ENCODE data around the gene DAP3.
"Not testable (repeated sequence)": the region's sequence is repeated elsewhere in the genome, so short reads cannot be mapped to it uniquely, and the experiment has no call there.

DAP3 gene

DNA sequence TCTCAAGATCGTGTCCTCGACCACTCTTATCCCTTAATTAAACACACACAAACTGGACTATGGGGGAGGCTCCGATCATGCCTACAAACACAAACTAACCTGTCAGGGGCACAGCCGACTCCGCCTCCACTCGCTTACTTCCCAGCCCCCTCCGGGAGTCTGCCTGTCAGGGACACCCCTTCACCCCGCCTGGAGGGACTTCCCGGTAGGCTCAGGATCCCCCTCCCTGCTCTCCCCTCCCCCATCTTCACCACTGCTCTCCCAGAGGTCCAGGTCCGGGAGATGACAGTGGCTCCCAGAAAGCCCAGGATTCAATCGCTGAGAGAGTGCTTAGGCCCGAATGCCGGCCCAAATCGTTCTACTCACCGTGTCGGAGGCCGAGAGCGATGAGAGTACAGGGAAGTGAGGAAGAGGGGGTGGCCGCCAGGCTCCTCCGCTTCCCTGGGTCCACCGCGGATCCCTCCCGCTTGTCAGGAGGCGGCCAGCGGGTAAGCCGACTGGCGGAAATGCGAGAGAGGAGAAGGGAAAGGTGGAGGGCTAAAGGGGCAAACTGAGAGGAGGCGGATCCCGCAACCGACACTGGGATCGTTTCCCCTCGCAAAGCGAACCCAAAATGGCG is 1.1 kb upstream of the DAP3 start:
- not testable (repeated sequence) for DNase-seq

DNA sequence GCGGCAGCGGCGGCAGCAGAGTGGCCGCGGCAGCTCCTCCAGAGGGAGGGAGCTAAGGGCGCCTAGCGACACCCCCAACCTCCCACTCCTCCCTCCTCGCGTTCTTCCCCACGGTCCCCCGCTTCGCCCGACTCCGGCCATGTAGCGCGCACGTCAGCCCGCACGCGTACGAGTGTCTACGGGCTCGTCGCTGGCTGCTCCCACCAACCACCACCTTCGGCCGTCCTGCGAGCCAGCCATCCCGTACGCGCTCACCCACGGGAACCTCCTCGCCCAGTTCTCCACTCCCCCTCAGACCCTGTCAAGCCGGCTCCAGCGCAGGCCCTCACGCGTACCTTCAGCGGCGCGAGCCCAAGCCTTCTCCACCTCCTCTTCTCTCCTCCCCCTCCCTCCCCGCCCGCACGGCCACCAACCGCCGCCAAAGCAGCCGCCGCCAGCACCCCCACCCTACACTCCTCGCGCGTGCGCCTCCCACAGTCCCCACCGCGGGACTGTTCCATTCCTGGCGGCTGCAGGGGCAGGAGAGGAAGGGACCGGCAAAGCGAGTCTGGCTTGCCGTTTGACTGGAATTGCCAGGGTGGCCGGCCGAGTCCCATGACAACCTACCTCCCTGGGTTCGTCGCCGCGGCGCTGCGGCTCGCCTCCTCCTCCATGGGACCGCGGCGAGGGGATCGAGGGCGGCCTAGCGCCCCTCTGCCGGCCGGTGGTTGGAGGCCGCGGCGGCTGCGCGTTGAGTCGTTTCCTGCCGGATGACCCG is 389 bp upstream of the DAP3 start, which contains the start of gene YY1AP1:
TSS of gene YY1AP1 (minus strand) at position 451 of the 757 bp plus-strand sequence. CDS start 8,338 bp downstream, outside the sequence.
- peak; percentile 89 for DNase-seq

DNA sequence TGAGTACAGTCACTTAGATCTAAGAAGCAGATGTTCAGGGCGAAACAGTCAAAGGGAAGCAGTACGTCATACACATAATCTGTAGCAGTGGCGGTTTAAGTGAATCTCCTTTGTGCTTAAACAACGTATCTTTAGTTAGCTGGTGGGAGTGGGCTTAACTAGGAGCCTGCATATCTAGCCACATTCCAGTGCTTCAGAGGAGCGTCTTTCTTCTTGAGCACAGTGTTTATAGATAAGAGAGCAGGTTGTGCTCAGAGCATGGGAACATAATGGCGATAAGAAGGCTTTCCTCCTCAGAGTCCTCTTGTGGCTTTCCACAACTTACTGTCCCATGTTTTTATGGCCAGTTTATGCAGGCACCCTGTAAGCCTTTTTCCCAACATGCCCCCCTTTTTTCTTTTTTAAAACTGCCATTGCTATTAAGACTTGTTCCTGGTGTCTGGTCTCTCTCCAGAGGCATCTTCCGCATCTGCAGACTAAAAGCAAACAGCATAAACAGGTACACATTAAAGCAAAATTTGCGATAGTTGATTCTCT is 3.2 kb downstream of the DAP3 start:
- DNase-seq, result no peak

DNA sequence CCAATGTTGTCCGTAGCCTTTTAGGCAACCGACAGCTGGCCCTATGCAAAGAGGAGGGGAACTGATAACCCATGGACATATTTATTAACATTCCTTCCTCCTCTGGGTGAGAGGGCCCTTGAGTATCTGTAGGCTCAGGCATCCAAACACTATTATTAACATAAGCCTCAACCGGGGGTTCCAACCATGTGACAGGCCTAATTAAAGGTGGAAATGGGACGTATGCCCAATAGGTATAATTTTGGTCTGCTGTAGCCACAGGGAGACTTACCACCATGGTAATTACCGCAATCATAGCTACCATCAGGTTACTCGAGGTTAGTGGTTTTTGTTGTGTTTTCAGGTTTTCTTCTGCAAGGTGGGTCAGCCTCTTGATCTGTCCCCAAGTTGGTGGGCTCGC is 5.3 kb downstream of the DAP3 start:
- no peak for DNase-seq

DNA sequence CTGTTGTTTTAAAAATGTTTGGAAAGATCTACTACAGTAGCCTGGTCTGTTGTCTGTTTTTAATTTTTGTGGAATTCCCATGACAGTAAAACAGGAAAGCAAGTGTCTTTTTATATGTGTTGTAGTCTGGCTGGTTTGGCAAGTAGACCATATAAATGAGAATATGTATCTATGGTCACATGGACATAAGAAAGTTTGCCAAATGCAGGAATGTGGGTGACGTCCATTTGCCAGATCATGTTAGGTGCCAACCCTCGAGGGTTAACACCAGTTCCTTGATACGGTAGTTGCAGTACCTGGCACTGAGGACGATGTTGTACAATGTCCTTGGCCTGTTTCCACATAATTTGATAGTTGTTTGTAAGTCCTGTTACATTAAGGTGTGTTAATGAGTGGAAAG is 6.2 kb downstream of the DAP3 start:
- no peak for DNase-seq

DNA sequence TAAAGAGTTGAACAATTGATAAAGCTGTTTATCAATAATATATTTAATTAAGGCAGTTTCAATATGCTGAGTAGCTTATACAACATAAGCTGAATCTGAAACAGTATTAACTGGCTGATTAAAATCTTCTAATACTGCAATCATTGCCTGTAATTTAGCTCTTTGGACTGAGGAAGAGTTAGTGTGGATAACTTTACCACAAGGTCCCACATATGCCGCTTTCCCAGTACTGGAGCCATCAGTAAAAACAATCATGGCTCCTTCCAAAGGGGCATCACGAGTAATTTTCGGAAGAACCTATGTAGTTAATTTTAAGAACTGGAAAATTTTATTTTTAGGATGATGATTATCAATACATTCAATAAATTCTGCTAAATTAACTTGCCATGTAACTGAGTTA is 6.7 kb downstream of the DAP3 start:
- no peak for DNase-seq

DNA sequence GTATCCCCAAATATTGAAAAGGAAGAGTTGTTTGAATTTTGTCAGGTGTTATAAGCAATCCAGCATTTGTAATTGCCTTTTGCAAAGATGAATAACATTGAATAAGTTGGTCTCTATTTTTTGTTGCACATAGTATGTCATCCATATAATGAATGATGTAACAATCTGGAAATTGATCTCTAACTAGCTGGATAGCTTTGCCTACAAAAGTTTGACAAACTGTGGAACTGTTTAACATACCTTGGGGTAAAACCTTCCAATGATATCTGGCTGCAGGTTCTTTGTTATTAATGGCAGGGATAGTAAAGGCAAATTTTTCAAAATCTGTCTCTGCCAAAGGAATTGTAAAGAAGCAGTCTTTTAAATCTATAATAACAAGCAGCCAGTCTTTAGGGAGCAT is 7.6 kb downstream of the DAP3 start:
- no peak for DNase-seq

DNA sequence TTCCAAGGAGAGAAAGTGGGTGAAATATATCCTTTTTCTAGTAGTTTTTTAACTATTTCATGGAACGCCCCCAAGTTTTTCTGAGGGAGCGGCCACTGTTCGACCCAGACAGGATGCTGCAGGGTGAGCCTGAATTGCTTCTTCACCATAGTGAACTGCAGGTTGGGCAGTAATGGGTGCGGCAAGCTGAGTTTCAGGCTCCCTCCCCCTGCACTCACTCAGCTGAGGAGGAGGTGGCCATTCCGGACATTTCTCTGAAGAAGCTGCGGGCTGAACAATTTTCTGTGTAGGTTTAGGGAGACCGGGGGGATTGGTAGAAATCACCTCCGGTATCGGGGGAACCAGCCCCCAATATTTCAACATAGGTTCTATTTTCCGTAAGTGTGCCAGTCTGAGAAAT is 8.2 kb downstream of the DAP3 start:
- no peak for DNase-seq

DNA sequence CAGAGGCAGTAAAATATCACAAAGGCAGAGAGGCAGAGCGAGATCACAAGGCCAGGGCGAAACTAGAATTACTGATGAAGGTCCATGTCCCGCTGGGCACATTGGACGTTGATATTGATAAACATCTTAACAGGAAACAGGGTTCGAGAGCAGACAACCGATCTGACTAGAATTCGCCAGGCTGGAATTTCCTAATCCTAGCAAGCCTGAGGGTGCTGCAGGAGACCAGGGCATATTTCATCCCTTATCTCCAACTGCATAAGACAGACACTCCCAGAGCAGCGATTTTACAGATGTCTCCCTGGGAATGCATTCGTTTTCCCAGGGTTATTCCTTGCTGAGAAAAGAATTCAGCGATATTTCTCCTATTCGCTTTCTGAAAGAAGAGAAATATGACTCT is 8.7 kb downstream of the DAP3 start:
- DNase-seq, result not testable (repeated sequence)

DNA sequence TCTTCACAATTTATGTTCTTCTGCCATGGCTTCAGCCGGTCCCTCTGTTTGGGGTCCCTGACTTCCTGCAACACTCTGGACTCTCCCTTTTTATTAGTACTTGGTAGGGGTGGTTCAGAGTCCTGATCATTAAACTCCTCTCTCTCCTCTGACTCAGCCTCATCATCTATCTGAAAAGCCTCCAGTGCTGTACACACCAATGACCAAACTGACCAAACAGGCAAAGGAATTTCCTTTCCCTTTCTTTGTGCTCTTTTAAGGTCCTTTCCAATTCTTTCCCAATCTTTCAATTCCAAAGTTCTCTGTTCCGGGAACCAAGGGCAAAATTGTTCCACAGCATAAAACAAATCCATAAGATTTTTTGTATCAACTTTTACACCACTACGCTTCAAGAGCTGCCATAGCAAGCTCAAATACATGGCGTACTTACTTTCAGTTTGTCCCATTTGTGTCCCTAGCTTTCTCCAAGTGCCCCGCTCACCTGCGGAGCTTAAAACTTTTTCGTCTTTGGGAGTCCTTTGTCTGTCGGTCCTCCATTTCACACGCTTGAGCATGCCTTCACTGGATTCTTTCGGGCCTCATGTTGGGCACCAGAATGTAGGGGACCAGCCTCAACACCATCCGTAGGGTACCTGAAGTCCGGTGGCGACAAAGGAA is 9.6 kb downstream of the DAP3 start:
- no peak for DNase-seq

DNA sequence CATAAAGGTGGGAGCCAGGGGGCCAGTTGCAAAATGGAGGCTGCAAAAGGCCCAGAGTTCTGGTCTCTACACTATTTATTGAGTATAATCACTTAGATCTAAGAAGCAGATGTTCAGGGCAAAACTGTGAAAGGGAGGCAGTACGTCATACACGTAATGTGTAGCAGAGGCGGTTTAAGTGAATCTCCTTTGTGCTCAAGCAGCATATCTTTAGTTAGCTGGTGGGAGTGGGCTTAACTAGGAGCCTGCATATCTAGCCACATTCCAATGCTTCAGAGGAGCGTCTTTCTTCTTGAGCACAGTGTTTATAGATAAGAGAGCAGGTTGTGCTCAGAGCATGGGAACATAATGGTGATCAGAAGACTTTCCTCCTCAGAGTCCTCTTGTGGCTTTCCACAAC is 10.2 kb downstream of the DAP3 start:
- not testable (repeated sequence) for DNase-seq

DNA sequence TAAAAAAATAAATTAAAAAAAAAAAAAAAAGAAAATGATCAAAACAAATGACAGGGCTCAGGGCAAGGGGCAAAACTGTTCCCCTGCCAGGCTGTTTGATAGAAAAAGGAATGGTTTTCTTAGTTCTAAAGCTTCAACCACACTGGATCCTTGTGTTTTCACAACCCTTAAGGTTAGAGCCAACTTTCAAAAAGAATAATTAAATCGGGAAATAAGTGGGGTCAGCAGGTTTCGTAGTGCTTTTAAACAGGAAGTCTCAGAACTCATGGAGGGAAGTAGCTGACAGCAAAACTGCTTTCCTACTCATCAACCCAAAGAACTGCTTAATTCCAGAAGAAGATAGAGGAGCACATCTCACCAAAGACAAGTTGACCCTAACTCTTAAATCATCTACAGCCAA is 12.8 kb downstream of the DAP3 start:
- peak; percentile 45 for DNase-seq

DNA sequence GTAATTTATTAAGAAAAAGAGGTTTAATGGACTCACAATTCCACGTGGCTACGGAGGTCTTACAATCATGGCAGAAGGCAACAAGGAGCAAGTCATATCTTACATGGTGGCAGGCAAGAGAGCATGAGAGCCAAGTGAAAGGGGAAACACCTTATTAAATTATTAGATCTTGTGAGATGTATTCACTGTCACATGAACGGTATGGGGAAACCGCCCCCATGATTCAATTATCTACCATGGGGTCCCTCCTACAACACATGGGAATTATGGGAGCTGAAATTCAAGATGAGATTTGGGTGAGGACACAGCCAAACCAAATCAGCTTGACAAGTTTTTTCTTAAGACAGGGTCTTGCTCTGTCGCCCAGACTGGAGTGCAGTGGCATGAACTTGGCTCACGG is 14.3 kb downstream of the DAP3 start:
- DNase-seq, result peak; percentile 66

DNA sequence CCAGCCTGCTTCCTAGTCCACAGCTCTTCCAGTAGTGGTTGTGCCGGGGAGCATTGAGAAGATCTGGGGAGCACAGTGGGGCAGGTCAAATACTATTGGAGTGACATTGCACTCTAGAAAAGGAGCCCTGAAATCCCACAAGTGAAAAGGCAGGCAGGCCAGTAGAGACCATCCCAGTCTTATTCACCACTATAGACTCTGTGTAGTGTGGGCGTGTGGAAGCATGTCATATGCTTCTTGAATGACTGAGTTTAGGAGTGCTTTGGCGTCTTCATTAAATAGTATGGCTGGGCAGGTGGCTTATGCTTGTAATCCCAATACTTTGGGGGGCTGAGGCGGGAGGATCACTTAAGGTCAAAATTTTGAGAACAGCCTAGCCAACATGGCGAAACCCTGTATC is 15.5 kb downstream of the DAP3 start:
- DNase-seq, result not testable (repeated sequence)

DNA sequence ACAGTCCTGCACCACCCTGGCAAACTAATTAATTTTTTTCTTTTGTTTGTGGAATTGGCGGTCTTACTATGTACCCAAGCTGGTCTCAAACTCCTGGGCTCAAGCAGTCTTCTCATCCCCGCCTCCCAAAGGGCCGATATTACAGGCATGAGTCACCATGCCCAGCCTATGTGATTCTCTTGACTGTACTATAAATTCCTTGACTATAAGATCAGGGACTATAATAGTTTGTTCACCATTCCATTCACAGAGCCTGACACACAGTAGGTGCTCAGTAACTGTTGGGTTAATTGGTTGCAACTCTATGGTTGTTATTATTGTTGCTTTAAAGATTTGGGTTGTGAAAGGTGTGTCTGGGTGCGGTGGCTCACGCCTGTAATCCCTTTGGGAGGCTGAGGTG is 17.2 kb downstream of the DAP3 start:
- no peak for DNase-seq

DNA sequence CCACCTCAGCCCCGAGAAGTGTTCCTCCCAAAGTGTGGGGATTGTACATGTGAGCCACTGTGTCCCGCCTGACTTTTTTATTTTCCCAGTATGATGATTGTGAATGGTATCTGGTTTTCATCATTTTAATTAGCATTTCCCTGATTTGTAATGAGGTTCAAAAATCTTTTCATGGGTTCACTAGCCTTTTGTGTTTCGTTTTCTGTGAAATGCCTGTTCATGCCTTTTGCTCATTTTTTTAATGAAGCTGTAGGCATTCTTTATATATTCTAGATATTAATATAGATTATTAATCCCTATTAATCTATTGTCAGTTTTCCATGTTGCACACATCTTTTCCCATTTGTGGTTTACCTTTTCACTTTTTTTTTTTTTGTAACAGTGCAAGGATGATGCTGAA is 20.5 kb downstream of the DAP3 start:
- DNase-seq, result no peak

DNA sequence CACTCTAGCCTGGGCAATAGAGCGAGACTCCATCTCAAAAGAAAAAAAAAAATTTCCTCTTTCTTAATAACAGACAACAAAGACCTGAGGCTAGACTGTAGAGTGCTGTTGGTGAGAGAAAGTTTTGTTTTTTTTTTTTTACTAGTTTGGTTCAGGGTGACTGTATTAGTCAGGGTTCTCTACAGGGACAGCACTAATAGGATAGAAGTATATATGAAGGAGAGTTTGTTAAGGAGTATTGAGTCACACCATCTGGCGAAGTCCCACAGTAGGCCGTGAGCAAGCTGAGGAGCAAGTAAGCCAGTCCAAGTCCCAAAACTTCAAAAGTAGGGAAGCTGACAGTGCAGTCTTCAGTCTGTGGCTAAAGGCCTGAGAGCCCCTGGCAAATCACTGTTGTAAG is 22.6 kb downstream of the DAP3 start:
- not testable (repeated sequence) for DNase-seq

DNA sequence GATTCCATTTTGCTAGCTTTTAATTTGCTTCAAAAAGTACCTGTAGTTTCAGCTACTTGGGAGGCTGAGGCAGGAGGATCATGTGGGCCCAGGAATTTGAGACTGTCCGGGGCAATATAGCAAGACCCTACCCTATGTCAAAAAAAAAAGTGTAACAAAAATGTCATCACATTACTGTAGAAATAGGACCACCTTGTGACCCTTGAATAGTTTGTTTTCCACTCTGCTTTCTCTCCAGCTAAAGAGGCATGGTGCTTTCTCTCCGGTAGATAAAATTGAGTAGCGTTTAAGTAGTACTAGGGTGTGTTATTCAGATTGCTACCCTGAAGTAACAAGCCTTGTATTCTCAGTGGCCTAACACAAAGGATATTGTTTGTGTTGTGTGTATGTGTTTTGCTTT is 23.7 kb downstream of the DAP3 start:
- DNase-seq, result peak; percentile 12

DNA sequence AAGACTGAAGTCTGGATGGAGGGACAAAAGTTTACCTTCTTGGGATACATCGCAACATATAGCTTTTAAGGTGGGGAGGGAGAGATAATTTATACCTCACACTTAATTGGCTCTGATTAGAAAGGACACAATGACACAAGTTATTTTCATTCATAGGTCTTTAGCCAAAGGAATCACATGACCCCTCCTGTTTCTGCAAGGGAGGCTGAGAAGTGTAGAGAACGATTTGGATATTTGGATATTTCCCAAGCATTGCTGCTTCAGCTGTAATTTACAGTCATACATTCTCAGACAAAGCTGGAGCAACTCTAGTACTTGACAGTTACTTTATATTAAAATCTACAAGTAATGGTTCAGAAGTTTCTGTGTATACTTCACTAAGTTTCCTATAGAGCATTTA is 24.2 kb downstream of the DAP3 start:
- no peak for DNase-seq

DNA sequence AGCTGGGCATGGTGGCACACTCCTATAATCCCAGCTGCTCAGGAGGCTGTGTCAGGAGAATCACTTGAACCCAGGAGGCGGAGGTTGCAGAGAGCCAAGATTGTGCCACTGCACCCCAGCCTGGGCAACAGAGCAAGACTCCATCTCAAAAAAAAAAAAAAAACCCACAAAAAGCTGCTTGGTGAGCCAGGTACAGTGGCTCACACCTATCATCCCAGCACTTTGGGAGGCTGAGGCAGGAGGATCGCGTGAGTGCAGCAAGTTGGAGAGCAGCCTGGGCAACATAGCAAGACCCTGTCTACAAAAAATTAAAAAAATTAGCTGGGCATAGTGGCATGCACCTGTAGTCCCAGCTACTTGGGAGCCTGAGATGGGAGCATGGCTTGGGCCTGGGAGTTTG is 26.2 kb downstream of the DAP3 start:
- not testable (repeated sequence) for DNase-seq

DNA sequence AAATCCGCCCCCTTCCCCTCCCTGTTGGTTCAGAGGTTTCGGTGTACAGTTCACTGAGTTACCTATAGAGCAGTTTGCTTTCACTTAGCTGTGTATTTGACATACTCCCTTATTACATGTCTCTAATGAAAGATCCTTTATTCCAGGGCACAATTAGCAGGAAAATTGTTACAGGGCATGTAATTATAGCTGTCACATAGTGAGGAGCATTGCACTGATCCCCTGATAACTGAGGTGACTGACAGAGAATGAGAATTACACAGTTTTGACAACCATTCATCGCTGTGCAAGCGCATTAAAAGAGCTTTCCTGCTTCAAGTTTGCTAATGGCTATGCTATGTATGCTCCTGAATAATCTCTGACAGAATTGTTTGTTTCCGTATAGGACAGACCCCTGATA is 26.9 kb downstream of the DAP3 start:
- DNase-seq, result no peak

DNA sequence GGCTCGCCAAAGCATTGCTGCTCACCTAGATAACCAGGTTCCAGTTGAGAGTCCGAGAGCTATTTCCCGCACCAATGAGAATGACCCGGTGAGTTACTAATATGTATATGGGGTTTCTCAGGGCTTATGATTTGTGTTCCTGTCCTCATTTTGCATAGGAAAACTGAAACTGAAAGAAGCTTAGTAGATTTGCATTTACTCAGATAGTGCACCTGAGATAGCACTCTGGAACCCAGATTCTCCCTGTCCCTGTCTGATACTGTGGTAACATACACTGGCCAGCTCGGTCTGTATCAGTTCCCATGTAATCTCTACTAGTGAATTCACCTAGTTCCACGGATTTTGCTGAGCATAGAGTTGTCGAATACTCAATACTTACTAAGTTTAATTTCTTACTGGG is 28.1 kb downstream of the DAP3 start:
- DNase-seq, result no peak

DNA sequence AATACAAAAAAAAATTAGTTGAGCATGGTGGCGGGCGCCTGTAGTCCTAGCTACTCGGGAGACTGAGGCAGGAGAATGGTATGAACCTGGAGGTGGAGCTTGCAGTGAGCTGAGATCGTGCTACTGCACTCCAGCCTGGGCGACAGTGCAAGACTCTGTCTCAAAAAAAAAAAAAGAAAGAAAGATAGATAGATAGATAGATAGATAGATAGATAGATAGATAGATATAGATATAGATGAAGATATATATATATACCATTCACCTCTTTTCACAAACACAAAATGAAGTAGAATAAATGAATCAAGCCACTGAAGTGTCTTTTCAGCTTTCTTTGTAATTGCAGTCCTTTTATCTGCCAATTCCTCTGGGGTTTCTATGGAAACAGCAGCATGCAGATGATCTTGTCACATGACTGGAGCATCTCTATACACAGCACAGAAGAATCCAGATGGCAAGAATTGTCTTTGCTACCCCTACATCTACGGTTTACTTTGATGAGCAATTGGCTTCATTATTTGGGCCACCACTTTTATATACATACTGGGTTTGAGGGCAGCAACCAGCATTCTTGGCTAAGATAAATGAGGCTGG is 29.7 kb downstream of the DAP3 start:
- DNase-seq, result not testable (repeated sequence)

DNA sequence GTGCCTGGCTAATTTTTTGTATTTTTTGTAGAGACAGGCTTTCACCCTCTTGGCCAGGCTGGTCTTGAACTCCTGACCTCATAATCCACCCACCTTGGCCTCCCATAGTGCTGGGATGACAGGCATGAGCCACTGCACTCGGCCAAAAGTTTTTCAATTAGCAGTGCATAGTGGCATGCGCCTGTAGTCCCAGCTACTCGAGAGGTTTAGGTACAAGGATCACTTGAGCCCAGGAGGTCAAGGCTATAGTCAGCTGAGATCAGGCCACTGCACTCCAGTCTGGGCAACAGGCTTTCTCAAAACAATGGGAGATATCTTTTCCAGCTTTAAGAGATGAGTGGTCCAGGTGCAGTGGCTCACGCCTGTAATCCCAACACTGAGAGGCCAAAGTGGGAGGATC is 30.8 kb downstream of the DAP3 start:
- DNase-seq, result no peak

Measured in inflammatory macrophage treated with lipopolysaccharide for 4 hours (primary cell).